HS-5 (cell line): Measurements from ENCODE around the gene ATP8A1.

ENCODE experiments used
- DNase-seq: peaks from one replicate; pipeline ENCODE4 v3.0.0-alpha.2; 2012; ENCODE audit warnings: low read depth

ATP8A1 gene

DNA sequence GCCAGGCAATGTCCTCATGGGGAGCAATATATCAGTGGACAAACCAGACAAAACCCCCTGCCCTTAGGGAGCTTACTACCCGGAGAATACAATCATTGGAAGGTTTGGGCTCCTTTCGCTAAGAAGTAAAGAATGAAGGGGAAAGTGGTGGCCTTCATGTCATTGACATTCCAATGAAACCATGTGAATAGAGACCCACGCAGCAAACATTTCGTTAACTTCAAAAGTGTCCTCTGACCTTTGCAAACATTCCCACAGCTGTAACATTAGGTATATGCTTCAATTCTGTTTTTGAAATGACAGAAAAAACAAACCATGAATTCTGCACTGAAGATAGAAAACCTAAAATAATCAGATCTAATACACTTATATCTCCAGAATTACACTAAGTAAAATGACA, 7.0 kb downstream of the ATP8A1 start:
- no peak for DNase-seq

DNA sequence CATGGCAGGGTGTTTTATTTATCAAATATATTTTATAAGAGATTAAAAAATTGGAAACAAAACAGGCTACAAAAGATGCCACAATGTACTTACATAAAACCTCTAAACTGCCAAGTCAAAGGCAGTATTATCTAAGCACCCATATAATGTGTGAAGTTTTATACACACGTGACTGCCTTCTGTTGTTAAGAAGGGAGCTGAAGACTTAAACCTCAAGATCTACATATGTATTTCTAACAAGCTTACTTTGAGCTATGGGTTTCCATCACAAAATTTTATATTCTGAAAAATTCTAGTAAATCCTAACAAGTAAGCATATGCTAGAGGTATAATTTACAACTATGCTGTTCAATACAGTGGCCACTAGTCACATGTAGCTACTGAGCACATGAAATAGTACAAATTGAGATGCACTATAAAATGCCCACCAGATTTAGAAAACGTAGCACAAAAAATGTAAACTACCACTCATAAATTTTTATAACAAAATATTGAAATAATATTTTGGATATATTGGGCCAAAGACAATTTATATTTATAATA, 9.8 kb downstream of the ATP8A1 start:
- no peak for DNase-seq

DNA sequence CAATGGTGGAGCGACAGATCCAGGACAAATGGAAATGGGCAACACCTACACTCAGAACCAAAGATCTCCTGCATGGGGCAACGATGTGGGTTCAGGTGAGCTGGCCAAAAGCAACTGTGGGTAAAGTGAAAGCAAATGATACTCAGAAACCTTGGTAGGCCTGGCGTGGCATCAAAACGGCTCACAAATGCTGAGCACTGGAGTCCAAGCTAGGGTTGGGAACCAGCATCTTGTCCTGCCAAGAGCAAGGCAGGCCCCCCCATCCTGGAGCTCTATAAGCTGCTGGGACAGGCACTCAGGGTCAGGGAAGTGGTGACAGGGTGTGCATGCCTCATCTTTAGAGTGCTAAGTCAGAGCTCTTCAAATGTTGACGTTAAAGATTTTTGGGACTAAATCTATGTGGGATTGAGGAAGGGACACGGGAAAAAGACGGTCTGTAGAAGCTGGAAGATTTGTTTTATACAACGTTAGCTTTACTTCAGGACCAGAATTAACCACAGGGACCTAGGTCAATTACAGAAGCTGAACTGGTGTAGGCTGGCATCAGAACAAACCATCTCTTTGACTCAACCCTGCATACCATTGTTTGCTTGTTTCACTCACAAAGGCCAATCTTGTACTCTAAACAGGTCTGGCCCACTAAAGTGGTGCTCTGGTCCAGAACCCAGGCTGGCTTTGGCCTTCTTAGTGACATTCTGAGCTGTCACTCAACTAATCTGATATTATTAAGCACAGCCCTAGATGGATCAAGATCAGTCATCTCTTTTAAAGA, 10.7 kb downstream of the ATP8A1 start:
- DNase-seq: no peak

DNA sequence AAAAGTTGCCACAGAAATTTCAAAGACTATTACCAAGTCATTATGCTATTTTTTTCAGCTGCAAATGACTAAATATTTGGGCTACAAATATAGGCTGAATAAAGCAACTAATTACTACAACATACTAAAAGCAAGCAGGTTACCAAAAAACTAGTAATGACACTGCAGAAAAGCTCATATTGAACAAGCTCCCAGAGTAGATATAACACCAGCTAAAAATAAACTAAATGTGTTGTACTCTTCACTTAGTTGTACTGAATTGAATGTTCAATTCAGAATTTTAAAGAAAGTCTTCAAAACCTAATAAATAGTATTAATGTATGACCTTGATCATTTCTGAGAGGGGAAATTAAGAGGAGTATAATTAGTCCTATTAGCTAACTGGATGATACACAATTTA, 12.0 kb downstream of the ATP8A1 start:
- no peak for DNase-seq

DNA sequence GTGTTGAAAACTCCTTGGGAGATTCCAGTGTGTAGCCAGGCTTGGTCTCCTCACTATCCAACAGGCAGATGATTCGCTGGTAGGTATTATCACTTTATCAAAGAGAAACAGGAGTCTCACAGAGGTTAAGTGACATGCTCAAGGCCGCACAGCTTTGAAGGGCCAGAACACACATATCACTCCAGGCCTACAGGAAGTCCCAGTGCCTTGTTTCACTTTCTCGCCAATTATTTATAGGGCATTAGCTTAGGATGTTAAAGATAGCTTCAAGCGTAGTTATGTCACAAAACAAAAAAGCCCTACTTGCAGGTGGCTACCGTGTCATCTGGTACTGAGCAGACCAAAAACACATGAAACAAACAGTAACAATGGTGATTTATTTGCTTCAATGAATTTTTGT, 13.2 kb downstream of the ATP8A1 start:
- DNase-seq: no peak

DNA sequence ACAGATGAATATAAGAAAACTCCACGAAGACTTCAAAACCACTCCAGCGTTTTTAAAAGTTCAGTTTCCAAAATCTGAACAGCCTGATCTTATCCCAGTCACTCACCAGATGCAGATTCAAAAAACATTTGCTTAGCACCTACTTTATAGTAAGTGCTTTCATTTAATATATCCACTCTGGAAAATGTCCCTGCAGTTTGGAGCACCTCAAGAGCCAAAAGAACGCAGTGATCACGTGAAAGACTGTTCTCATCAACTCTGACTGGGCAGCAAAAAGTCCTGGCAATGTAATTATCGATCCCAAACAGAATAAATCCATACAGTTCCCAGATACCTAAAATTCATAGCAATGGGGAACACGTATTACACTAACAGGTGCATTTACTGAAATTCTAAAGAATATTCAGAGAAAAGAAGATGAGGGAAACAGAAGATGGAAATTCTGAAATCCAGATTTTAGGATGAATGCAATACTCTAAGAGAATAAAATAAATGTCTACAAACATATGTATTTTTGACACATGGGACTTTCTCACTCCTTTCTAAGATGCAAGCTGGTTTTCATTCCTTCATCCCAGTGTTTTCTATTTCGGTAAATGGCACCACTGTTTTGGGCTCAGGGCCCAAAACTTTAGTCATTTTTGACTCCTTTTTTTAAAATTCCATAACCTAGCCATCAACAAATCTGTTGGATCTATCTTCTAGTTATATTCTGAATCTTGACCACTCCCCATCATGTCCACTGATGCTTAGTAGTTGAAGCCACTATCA, 13.9 kb downstream of the ATP8A1 start:
- no peak for DNase-seq

DNA sequence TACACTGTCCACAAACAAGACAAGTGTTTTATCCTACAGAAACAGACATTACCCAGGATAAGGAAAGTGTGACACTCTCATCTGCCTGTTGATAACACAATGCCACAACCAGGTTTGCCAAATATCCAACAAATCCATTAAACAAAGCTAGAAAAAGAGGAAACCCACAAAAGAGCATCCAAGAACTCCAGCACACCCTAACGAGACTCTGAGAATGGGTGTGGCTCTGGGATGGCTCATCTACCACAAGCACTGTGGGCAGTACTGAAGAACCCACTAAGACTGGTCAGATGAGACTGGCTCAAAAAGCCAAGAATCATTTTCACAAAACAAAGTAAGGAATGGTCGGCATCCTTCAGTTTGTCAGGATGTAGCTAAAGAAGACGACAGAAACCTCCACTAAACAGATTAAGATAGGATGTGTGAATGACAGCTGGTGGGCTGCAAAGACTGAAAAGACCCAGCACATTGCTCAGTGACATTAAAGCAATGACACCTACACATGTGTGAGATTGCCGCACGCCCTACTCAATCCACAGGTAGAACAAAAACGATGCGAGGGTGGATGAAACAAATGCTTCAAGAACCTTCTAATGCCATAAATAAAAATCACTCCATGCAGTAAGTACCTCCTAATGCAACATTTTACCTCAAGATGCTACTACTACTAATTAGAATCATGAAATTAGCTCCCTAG, 14.7 kb downstream of the ATP8A1 start:
- no peak for DNase-seq

DNA sequence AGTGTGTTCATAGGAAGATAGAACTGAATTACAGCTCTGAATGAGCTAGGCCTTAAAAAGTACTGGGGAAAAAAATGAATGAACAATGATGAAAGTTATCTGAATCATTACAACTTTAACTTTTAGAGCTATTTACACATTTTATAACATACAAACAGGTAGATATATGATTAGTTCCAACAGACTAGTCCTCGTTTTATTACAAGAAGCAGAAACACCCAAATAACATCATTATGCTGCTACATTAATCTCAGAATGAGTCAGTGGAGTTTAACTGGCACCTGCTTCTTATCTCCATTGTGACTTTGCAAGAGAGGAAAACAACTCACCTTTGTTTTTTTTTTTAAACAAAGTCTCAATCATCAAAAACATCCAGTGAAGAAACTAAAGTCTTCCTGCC, 15.2 kb downstream of the ATP8A1 start:
- no peak for DNase-seq

DNA sequence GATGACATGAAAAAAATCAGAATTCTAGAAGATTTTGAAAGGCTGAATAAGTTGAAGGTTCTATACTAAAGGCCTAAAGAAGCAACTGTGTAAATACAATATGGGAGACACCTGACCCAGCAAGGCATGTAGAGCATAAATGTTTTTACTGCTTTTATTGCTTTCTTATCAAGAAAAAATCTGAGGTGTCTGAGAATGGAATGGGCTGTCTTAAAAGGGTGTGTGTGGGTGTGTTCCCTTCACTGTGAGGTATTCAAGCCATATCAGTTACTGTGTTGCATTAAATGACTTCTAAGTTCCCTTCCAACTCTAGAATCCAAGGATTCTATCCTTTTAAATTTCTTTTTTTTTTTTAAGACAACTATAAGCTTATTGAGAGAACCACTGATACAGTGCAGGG, 15.7 kb downstream of the ATP8A1 start:
- no peak for DNase-seq

DNA sequence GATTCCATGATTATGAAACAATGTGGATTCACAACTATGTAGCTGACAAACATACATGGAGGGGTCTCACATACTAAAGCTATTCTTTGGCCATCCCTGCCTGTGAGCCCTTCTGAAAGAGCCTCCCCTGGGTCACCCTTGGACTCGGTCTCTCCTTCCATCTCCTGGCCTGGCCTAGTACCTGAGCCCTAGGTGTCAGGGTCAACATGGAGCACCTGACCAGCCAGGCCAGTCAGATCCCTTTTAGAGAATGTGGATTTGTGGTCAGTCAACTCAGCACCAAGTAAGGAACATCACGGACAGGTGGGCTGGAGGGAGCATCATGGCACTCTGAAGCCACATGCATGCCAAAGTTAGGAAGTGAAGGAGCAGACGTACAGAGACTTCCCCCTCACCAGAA, 16.3 kb downstream of the ATP8A1 start:
- no peak for DNase-seq

DNA sequence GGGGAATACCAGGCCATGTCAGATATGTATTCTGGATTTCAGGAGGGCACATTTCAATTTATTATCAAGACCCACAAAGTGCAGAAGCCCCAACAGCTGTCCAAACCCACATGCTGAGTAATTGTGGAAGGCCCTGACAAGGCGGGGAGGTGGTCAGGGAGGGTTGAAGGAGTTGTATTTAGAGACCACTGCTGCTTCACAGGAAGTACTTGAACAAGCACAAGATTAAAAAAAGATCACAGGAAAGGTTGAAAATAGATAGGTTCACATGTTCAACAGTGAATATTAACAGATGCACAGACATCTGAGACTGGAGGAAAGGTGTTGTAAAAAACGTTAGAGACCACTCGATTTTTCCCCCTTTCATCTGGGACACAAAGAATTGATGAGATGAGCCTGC, 17.9 kb downstream of the ATP8A1 start:
- no peak for DNase-seq

DNA sequence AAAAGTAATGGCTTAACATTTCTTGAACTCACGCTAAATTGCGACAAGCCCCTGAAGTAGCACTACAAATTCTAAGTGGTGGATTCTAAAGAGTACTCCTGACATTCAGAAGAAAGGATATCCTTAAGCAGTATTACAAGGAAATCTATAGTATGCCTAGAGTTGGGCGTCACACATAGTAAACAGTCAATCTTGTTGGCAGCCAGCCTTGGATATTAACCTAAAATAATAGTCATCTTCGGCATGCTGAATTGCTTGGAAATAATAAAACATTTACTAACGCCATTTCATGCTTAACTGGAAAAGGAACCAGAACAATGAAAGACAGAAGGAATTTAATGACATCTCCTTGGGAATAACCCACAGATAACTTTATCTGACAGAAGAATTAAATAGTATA, 18.6 kb downstream of the ATP8A1 start:
- DNase-seq: no peak

DNA sequence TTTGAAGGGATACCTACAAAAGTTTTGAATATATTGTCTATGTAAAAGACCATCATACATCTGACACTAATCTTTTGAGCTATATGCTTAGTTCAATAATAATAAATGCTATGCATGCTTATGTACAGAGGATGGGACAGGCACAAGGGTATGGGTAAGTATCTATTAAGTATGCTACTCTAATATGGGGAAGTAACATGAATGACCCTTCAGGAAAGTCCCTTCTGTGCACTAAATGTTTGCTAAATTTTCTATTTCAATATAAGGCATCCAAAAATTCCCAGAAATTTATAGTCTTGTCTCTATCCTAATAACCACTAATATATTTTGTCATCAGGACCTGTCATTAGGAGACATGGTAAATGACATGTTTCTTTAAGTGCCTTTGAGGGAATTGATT, 19.0 kb downstream of the ATP8A1 start:
- no peak for DNase-seq

DNA sequence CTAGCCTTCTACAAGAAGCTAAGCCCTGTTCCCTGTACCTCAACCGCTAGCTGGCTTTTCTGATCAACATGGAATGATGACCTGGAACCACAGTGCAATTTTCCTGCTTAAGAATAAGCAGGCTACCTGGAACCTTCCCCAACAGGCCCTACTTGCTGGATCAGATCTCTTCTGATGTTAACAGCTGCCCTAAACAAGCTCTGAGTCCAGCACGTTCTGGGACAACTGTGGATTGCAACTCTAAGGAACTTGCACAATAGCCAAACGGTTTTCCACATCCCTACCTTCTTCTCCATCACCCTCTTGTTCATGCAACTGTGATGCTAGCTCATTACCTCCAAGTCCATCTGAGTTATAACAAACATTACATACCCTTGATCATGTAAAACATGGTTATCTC, 19.8 kb downstream of the ATP8A1 start:
- DNase-seq: no peak

DNA sequence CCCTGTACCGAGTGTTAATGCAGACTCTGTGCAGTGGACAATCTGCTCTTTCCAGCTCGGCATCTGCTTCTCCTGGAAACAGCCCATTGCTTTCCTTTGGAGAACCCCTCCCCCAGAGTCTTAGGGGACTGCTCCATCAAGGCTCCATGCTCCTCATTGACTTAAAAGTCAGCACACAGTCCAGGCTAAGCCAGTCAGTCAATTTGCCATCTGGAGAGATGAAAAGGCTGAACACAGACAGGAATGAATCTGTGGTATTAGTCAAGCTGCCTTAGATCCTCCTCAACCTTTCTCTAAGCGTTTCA, 20.3 kb downstream of the ATP8A1 start:
- DNase-seq: no peak

DNA sequence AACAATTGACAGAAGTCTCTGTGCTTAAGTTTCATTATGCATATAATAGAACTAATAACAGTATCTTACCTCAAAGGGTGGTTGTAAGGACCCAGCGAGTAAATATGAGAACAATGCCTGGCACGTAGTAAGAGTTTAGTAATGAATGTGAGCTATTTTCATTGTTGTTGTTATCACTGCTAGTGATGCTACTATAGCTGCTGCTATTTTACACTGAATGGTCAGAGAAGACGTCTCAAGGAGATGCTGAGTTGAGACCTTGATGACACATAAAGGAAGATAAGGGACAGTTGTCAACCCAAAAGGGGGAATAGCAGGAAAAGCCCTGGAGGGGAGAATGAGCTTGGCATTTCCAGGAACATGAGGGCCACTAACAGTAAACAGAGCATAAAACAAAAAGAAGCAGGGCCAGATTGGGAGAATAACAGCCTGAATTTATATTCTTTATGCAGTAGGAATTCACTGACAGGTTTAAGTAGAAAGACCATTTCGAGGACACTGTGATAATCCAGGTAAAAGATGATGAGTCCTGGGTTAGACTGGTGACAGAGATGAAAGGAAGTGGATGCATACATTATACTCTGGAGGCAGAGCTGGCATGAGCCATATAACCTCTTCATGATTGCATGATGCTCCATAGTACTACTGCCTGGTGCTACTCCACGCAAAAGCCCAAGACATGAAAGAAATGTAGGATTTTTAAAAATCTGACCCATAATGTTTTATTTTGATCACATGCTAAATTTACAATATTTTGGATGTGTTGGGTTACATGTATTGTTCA, 23.1 kb downstream of the ATP8A1 start:
- no peak for DNase-seq

DNA sequence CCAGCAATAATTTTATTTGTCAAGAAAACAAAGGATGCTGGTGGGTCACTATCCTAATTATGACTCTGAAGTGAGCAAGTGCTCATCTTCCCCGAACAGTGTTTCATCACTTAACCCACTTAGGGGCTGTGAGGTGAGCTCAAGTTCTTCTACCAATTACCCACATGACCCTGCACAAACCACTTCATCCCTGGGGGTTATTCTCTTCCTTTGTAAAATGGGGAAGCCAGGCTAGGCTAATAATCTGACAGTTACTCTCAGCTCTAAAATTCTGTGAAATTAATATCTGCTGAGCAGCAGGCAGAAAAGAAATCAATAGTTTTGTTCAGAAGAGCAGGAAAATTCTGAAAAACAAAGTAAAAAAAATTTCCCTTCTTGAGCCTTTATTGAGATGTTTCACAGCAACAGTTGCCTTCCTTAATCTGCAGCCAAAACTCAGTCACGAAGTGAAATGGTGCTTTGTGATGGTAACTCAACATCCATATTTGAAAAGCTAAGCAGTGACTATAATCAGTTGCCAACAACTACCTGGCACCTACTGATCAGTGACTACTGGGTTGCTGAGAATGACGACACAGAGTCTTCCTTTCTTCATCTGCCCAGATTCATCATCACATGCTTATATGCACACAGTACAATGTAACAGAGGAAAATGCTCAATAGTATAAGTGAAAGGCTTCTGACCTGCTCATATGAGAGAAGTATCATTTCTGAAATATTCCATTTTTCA, 24.1 kb downstream of the ATP8A1 start:
- DNase-seq: no peak

DNA sequence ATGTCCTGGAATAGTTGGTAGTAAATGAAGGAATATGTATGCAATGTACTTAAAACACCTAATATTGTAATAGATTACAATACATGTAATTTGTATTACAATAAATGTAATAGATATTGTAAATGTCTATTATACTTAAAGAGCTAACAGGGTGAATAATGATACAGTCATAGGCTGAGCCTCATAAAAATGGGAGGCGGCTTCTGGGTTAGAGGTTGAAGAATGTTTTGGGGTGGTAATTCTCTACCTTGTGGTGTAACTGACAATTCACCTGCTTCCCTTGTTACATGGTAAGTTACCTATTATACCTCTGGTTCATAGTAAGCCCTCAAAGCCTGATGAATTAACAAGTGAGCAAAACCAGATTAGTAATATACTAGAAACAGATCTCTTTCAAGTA, 26.0 kb downstream of the ATP8A1 start:
- DNase-seq: no peak

DNA sequence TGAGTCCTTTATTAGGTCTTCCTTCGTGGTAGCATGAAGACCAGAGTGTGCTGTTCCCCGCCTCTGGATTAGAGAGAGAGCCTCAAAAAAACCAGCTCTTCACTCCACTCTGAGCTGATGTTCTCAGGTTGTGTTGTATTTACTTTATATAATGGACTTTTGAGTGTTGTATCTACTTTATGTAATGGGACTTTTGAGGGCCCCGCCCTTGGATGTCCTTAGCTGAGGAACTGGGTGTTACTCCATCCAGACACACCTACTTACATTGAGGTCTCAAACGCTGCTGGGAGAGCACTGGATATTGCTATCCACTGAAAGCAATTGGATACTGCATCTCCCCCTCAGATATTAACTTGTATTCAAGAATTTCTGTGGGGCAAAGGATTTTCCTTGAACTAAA, 28.2 kb downstream of the ATP8A1 start:
- DNase-seq: no peak

DNA sequence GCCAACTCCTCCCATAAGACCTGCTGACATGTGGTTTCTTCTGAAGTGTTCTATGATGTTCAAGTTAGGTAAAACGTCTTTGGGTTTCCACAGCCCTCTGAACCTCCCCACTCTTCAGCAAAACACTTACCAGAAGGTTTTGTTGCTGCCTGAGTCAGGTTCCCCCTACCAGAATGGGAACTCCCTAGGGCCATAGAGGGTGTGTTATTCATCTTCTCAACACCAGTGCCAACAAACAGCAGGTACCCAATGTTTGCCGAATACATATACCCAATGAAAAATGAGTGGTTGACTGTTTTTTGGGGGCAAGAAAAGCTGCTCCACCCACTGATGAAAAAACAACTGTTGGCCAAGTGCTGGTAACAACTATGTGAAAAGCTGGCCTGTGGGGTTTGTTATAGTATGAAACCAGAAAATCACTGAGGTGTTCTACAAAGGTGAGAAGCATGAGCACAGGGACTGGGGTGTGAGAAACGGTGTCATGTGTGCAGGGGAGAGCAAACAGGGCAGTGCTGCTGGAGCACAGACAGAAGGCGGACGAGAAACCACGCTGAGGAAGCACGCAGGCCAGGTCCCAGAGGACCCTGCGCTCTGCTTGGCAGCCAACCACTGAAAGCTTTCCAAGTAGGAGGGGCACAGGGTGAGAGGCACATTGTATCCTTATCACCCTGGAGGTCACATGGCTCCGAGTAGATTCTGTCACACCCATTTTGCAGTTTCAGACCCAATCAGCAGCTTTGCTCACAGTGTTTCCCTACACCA, 28.8 kb downstream of the ATP8A1 start:
- DNase-seq: no peak

DNA sequence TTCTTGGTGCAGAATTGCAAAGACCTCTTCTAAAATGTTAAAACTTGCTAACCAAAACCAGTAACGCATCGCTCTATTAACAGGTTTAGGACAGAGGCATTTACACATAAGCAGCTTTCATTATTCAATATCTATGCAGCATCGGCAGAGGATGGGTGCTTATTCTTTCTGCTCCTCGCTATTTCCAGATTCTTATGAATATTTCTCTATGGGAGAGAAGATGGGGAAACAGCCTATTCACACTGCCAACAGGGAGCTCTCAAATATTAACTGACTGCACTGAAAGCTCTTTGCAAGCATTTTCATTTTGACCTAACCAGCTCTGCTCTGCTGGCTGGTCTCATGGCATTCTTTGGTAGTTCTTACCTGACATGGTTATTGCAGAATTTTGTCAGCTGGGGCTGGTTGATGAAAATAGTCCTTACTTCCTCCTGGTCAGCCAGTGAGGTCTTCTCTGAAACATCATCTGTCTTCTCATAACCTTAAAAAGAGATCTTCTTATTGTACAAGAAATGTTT, 30.2 kb downstream of the ATP8A1 start:
- no peak for DNase-seq
